Measurements from ENCODE around the gene LIMK1. TPM values are rescaled to one million over a fixed set of nuclear protein-coding genes. Genes with fewer than 3 reads are reported as not detected.

LIMK1 gene
- total RNA-seq, 1 experiment from 2014 or later: 63.8 TPM

- peaks cover 32 to 40% (median 39%) of the 10 kb centered on the region in 3 experiments for H3K36me3 Mint-ChIP-seq (ENCODE audit: insufficient read depth in 1 of 3, low read depth in 3 of 3)
- no peak overlapping the region for H4K5ac ChIP-seq (ENCODE audit: insufficient read length, low read depth, low read length)
- H3K27me3 ChIP-seq (ENCODE audit: insufficient read depth, low read length): no peaks in the 10 kb centered on the region
- peaks cover 26% of the 10 kb centered on the region in 2 experiments for H3K4me1 Mint-ChIP-seq
- H3K27ac Mint-ChIP-seq: peak overlapping the region; percentile 83 to 96 (median 92); a peak in 5 of 7 replicates
- H2BK12ac ChIP-seq (ENCODE audit: insufficient read length, low read depth, low read length): no peak overlapping the region
- no peak overlapping the region for H3K9ac ChIP-seq (ENCODE audit: extremely low read depth, insufficient read length, low read length)
- no peak overlapping the region for H4K8ac ChIP-seq (replicated peaks; ENCODE audit: insufficient read length, low read depth, low read length)
- no peak overlapping the region for H3K27ac ChIP-seq (ENCODE audit: insufficient read length, low read depth, low read length)
- H3K4me3 Mint-ChIP-seq: peak overlapping the region; percentile 49 to 71
- no peak overlapping the region for H3K56ac ChIP-seq (ENCODE audit: insufficient read length, low read depth, low read length)
- no peak overlapping the region for H3K4me2 ChIP-seq (ENCODE audit: insufficient read depth, insufficient read length, low read length)
- no peak overlapping the region for H3K4ac ChIP-seq (ENCODE audit: low read depth, low read length)
- H2BK120ac ChIP-seq (ENCODE audit: low read depth, low read length, poor library complexity, severe bottlenecking): no peak overlapping the region
- H3K9me3 ChIP-seq (ENCODE audit: control insufficient read depth, low read depth, low read length): no peaks in the 10 kb centered on the region
- H2BK20ac ChIP-seq (ENCODE audit: low read depth, low read length, poor library complexity, severe bottlenecking): no peak overlapping the region
- no peak overlapping the region for H3K14ac ChIP-seq (ENCODE audit: insufficient read depth, low read length)
- no peak overlapping the region for H2AFZ ChIP-seq (ENCODE audit: low read length)
- no peak overlapping the region for H4K91ac ChIP-seq (ENCODE audit: insufficient read length, low read depth, low read length)
- H3K27me3 Mint-ChIP-seq (ENCODE audit: low read depth): no peaks in the 10 kb centered on the region
- H3K23ac ChIP-seq (ENCODE audit: insufficient read length, low read depth, low read length): no peak overlapping the region
- peaks cover 6% of the 10 kb centered on the region; the same call in 1 of the 2 replicates for H3K4me1 ChIP-seq (ENCODE audit: insufficient read depth, low read length)
- no peaks in the 10 kb centered on the region for H3K79me2 ChIP-seq (ENCODE audit: insufficient read depth, low read length)
- H2BK5ac ChIP-seq (ENCODE audit: insufficient read length, low read length): no peak overlapping the region
- peaks cover 3% of the 10 kb centered on the region for H3K23me2 ChIP-seq (ENCODE audit: insufficient read length, low read depth, low read length, poor library complexity, severe bottlenecking)
- H3K9me3 Mint-ChIP-seq: peaks cover 9 to 12% of the 10 kb centered on the region in 2 experiments
- no peak for DNase-seq
- H3K18ac ChIP-seq (ENCODE audit: insufficient read length, low read depth, low read length): no peak overlapping the region
- no peak overlapping the region for H2BK15ac ChIP-seq (ENCODE audit: low read depth, low read length)
- H2AK5ac ChIP-seq (ENCODE audit: insufficient read length, low read length): no peak overlapping the region
- H3K79me1 ChIP-seq (ENCODE audit: insufficient read depth, low read depth, low read length, poor library complexity, severe bottlenecking): no peaks in the 10 kb centered on the region
- no peaks in the 10 kb centered on the region for H4K20me1 ChIP-seq (ENCODE audit: control insufficient read depth, insufficient read depth, insufficient read length)
- WGBS (ENCODE audit: extremely low coverage, insufficient read length, low lambda C conversion rate): no CpG with 5 or more reads among the region's 6 CpGs
- TF ChIP-seq, protein P1, sequence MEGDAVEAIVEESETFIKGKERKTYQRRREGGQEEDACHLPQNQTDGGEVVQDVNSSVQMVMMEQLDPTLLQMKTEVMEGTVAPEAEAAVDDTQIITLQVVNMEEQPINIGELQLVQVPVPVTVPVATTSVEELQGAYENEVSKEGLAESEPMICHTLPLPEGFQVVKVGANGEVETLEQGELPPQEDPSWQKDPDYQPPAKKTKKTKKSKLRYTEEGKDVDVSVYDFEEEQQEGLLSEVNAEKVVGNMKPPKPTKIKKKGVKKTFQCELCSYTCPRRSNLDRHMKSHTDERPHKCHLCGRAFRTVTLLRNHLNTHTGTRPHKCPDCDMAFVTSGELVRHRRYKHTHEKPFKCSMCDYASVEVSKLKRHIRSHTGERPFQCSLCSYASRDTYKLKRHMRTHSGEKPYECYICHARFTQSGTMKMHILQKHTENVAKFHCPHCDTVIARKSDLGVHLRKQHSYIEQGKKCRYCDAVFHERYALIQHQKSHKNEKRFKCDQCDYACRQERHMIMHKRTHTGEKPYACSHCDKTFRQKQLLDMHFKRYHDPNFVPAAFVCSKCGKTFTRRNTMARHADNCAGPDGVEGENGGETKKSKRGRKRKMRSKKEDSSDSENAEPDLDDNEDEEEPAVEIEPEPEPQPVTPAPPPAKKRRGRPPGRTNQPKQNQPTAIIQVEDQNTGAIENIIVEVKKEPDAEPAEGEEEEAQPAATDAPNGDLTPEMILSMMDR (conservative IDR thresholded peaks at IDR 0.05): no peak
- no peak overlapping the region for H3T11ph ChIP-seq (ENCODE audit: low read length)
Measured at GRCh38 chr7:74095135-74095534, 11.5 kb downstream of the LIMK1 start.
